Right forelimb (tissue), 1 donor: Measurements from ENCODE around the gene FLVCR2.
A peak's percentile ranks its signal among the peaks of the same experiment; 100 is the strongest.
"Not testable (repeated sequence)": the region's sequence is repeated elsewhere in the genome, so short reads cannot be mapped to it uniquely, and the experiment has no call there.

ENCODE experiments used
- DNase-seq: peaks from one replicate; pipeline ENCODE4 v3.0.0-alpha.2; 2018

FLVCR2 gene

GRCh38 chr14:75672605-75673192, 94.3 kb downstream of the FLVCR2 start:
- DNase-seq: no peak

- DNase-seq: no peak
Measured at GRCh38 chr14:75673345-75674035, 95.1 kb downstream of the FLVCR2 start.

GRCh38 chr14:75675265-75675960, 97.0 kb downstream of the FLVCR2 start:
- no peak for DNase-seq

- no peak for DNase-seq
Measured at GRCh38 chr14:75685910-75686309, 107.5 kb downstream of the FLVCR2 start.

GRCh38 chr14:75689012-75689411, 110.6 kb downstream of the FLVCR2 start:
- peak; percentile 60 for DNase-seq

GRCh38 chr14:75690010-75690409, 111.6 kb downstream of the FLVCR2 start:
- no peak for DNase-seq

GRCh38 chr14:75695025-75695424, 116.6 kb downstream of the FLVCR2 start:
- DNase-seq: not testable (repeated sequence)

- DNase-seq: no peak
Measured at GRCh38 chr14:75697386-75697785, 119.0 kb downstream of the FLVCR2 start.
